ENCODE data around the gene PLEKHM3.

The PLEKHM3 gene

GRCh38 chr2:207870814-207871213 lies 154.5 kb downstream of the PLEKHM3 start:
- FAIRE-seq: no peak
- DNase-seq (ENCODE audit: extremely low spot score, insufficient read length, low read depth): no peak

GRCh38 chr2:207869784-207870778 lies 155.2 kb downstream of the PLEKHM3 start:
- DNase-seq (ENCODE audit: extremely low spot score, insufficient read length, low read depth) (peak; percentile 18), FAIRE-seq (peak; percentile 82)

- no peak for FAIRE-seq
- no peak for DNase-seq (ENCODE audit: extremely low spot score, insufficient read length, low read depth)
Measured at GRCh38 chr2:207868855-207869596, 156.3 kb downstream of the PLEKHM3 start.

GRCh38 chr2:207867905-207868304 lies 157.4 kb downstream of the PLEKHM3 start:
- FAIRE-seq (no peak), DNase-seq (ENCODE audit: extremely low spot score, insufficient read length, low read depth) (no peak)

GRCh38 chr2:207867056-207867455 lies 158.3 kb downstream of the PLEKHM3 start:
- no peak for FAIRE-seq
- no peak for DNase-seq (ENCODE audit: extremely low spot score, insufficient read length, low read depth)

GRCh38 chr2:207865210-207865609 lies 160.1 kb downstream of the PLEKHM3 start:
- FAIRE-seq: no peak
- DNase-seq (ENCODE audit: extremely low spot score, insufficient read length, low read depth): no peak

GRCh38 chr2:207863345-207863744 lies 162.0 kb downstream of the PLEKHM3 start:
- DNase-seq (ENCODE audit: extremely low spot score, insufficient read length, low read depth) (no peak), FAIRE-seq (no peak)

GRCh38 chr2:207861789-207862188 lies 163.5 kb downstream of the PLEKHM3 start:
- DNase-seq (ENCODE audit: extremely low spot score, insufficient read length, low read depth) (no peak), FAIRE-seq (no peak)

GRCh38 chr2:207860685-207861084 lies 164.6 kb downstream of the PLEKHM3 start:
- DNase-seq (ENCODE audit: extremely low spot score, insufficient read length, low read depth) (no peak), FAIRE-seq (no peak)

GRCh38 chr2:207855591-207855990 lies 169.7 kb downstream of the PLEKHM3 start:
- no peak for DNase-seq (ENCODE audit: extremely low spot score, insufficient read length, low read depth)
- no peak for FAIRE-seq

GRCh38 chr2:207854484-207855440 lies 170.6 kb downstream of the PLEKHM3 start:
- DNase-seq (ENCODE audit: extremely low spot score, insufficient read length, low read depth): no peak
- FAIRE-seq: no peak

- no peak for DNase-seq (ENCODE audit: extremely low spot score, insufficient read length, low read depth)
- no peak for FAIRE-seq
Measured at GRCh38 chr2:207852791-207853190, 172.5 kb downstream of the PLEKHM3 start.

GRCh38 chr2:207849443-207849842 lies 175.9 kb downstream of the PLEKHM3 start:
- no peak for DNase-seq (ENCODE audit: extremely low spot score, insufficient read length, low read depth)
- FAIRE-seq: no peak

GRCh38 chr2:207848545-207848928 lies 176.8 kb downstream of the PLEKHM3 start:
- no peak for DNase-seq (ENCODE audit: extremely low spot score, insufficient read length, low read depth)
- no peak for FAIRE-seq

GRCh38 chr2:207847807-207848544 lies 177.4 kb downstream of the PLEKHM3 start:
- DNase-seq (ENCODE audit: extremely low spot score, insufficient read length, low read depth) (no peak), FAIRE-seq (no peak)

- DNase-seq (ENCODE audit: extremely low spot score, insufficient read length, low read depth) (no peak), FAIRE-seq (no peak)
Measured at GRCh38 chr2:207847098-207847806, 178.1 kb downstream of the PLEKHM3 start.

GRCh38 chr2:207845202-207845864 lies 180.0 kb downstream of the PLEKHM3 start:
- no peak for FAIRE-seq
- DNase-seq (ENCODE audit: extremely low spot score, insufficient read length, low read depth): no peak

- DNase-seq (ENCODE audit: extremely low spot score, insufficient read length, low read depth) (no peak), FAIRE-seq (no peak)
Measured at GRCh38 chr2:207844648-207845047, 180.7 kb downstream of the PLEKHM3 start.
